ENCODE measurements around the gene HBEGF. TPM values are rescaled to one million over a fixed set of nuclear protein-coding genes. Genes with fewer than 3 reads are reported as not detected.

HBEGF gene
- total RNA-seq, 1 experiment from 2014 or later = 2.4 TPM

GRCh38 chr5:140338336-140338735 lies 8.1 kb downstream of the HBEGF start:
- no CpG with 5 or more reads among the region's 3 CpGs for WGBS (ENCODE audit: extremely low coverage, insufficient read length, low lambda C conversion rate)
- Histone ChIP-seq H2BK12ac (ENCODE audit: insufficient read length, low read depth, low read length) (no peak overlapping the region), H2BK120ac (ENCODE audit: low read depth, low read length, poor library complexity, severe bottlenecking) (no peak overlapping the region), H2BK15ac (ENCODE audit: low read depth, low read length) (no peak overlapping the region), H3K14ac (ENCODE audit: insufficient read depth, low read length) (no peak overlapping the region), H3K4me2 (ENCODE audit: insufficient read depth, insufficient read length, low read length) (no peak overlapping the region), H4K91ac (ENCODE audit: insufficient read length, low read depth, low read length) (no peak overlapping the region), H3K4me1 (ENCODE audit: insufficient read depth, low read length) (no peaks in the 10 kb centered on the region; the same call in 1 of the 2 replicates), H3K4ac (ENCODE audit: low read depth, low read length) (no peak overlapping the region), H3K27me3 (ENCODE audit: insufficient read depth, low read length) (no peaks in the 10 kb centered on the region), H3K79me2 (ENCODE audit: insufficient read depth, low read length) (no peaks in the 10 kb centered on the region), H3K9me3 (ENCODE audit: control insufficient read depth, low read depth, low read length) (no peaks in the 10 kb centered on the region), H3K27ac (ENCODE audit: insufficient read length, low read depth, low read length) (no peak overlapping the region), H3K23ac (ENCODE audit: insufficient read length, low read depth, low read length) (no peak overlapping the region), H3K56ac (ENCODE audit: insufficient read length, low read depth, low read length) (no peak overlapping the region), H4K5ac (ENCODE audit: insufficient read length, low read depth, low read length) (no peak overlapping the region), H3K9ac (ENCODE audit: extremely low read depth, insufficient read length, low read length) (no peak overlapping the region), H3T11ph (ENCODE audit: low read length) (no peak overlapping the region), H2BK5ac (ENCODE audit: insufficient read length, low read length) (no peak overlapping the region), H2AFZ (ENCODE audit: low read length) (no peak overlapping the region), H3K23me2 (ENCODE audit: insufficient read length, low read depth, low read length, poor library complexity, severe bottlenecking) (no peaks in the 10 kb centered on the region), H2AK5ac (ENCODE audit: insufficient read length, low read length) (no peak overlapping the region), H3K79me1 (ENCODE audit: insufficient read depth, low read depth, low read length, poor library complexity, severe bottlenecking) (no peaks in the 10 kb centered on the region), H2BK20ac (ENCODE audit: low read depth, low read length, poor library complexity, severe bottlenecking) (no peak overlapping the region), H4K20me1 (ENCODE audit: control insufficient read depth, insufficient read depth, insufficient read length) (no peaks in the 10 kb centered on the region), H4K8ac (replicated peaks; ENCODE audit: insufficient read length, low read depth, low read length) (no peak overlapping the region), H3K18ac (ENCODE audit: insufficient read length, low read depth, low read length) (no peak overlapping the region)
- Mint-ChIP-seq H3K36me3 (ENCODE audit: insufficient read depth in 1 of 3, low read depth in 3 of 3) (peaks cover 0 to 12% (median 0%) of the 10 kb centered on the region in 3 experiments; a peak in 4 of 7 replicates), H3K27me3 (ENCODE audit: low read depth) (no peaks in the 10 kb centered on the region), H3K27ac (no peak overlapping the region), H3K4me3 (no peak overlapping the region), H3K4me1 (peaks cover 0 to 2% of the 10 kb centered on the region in 2 experiments; a peak in 1 of 4 replicates), H3K9me3 (no peaks in the 10 kb centered on the region)
- no peak for DNase-seq
- TF ChIP-seq CTCF (conservative IDR thresholded peaks at IDR 0.05) = no peak

Measured in H9 (cell line).